ELF-1 (cell line): ENCODE results near the gene ZNF107.
"Not testable (repeated sequence)": the region's sequence is repeated elsewhere in the genome, so short reads cannot be mapped to it uniquely, and the experiment has no call there.

Experiments
- DNase-seq: peaks from one replicate; pipeline ENCODE4 v3.0.0-alpha.2; 2016; ENCODE audit warnings: low read depth, low spot score

The ZNF107 gene

GRCh38 chr7:64643566-64643965 lies 22.4 kb upstream of the ZNF107 start:
- no peak for DNase-seq

- DNase-seq: no peak
Observed at GRCh38 chr7:64651203-64651602, 14.7 kb upstream of the ZNF107 start.

- no peak for DNase-seq
Observed at GRCh38 chr7:64651632-64652165, 14.2 kb upstream of the ZNF107 start.

- no peak for DNase-seq
Observed at GRCh38 chr7:64653721-64654401, 12.1 kb upstream of the ZNF107 start.

GRCh38 chr7:64654796-64655548 lies 11.0 kb upstream of the ZNF107 start:
- DNase-seq: no peak

- no peak for DNase-seq
Observed at GRCh38 chr7:64655811-64656210, 10.1 kb upstream of the ZNF107 start.

- no peak for DNase-seq
Observed at GRCh38 chr7:64656489-64656888, 9.4 kb upstream of the ZNF107 start.

GRCh38 chr7:64662091-64662490 lies 3.8 kb upstream of the ZNF107 start:
- DNase-seq: not testable (repeated sequence)

- no peak for DNase-seq
Observed at GRCh38 chr7:64666663-64667050, 724 bp downstream of the ZNF107 start.

GRCh38 chr7:64667311-64667710 lies 1.4 kb downstream of the ZNF107 start:
- no peak for DNase-seq

- no peak for DNase-seq
Observed at GRCh38 chr7:64672414-64672813, 6.5 kb downstream of the ZNF107 start.

- no peak for DNase-seq
Observed at GRCh38 chr7:64685091-64685490, 19.2 kb downstream of the ZNF107 start.

GRCh38 chr7:64685741-64686140 lies 19.8 kb downstream of the ZNF107 start:
- DNase-seq: no peak

- peak; percentile 20 for DNase-seq
Observed at GRCh38 chr7:64686493-64687184, 20.7 kb downstream of the ZNF107 start.

GRCh38 chr7:64687249-64687648 lies 21.3 kb downstream of the ZNF107 start:
- DNase-seq: no peak

- no peak for DNase-seq
Observed at GRCh38 chr7:64688988-64689387, 23.1 kb downstream of the ZNF107 start.

- DNase-seq: no peak
Observed at GRCh38 chr7:64691831-64692230, 25.9 kb downstream of the ZNF107 start.

- DNase-seq: not testable (repeated sequence)
Observed at GRCh38 chr7:64697863-64698262, 31.9 kb downstream of the ZNF107 start.

GRCh38 chr7:64706625-64707292 lies 40.8 kb downstream of the ZNF107 start:
- no peak for DNase-seq

GRCh38 chr7:64717896-64718295 lies 52.0 kb downstream of the ZNF107 start:
- DNase-seq: not testable (repeated sequence)

GRCh38 chr7:64729089-64729848 lies 63.3 kb downstream of the ZNF107 start:
- no peak for DNase-seq
